ENCODE data around the gene RIMS4. TPM values are rescaled to one million over a fixed set of nuclear protein-coding genes. Genes with fewer than 3 reads are reported as not detected.

The RIMS4 gene
- total and polyA plus RNA-seq, 2 of the 13 experiments (the other 11 are each of a cell fraction or from before 2014, with no cell fraction given), result 0.01 to 0.07 TPM

GRCh38 chr20:44752099-44752931 is 58.0 kb downstream of the RIMS4 start (continued):
- 0 out of 4 replicates have a peak, but pooled peaks of 1 of the 2 experiments have one; percentile 42 for TF ChIP-seq KLF16 (CRISPR knock-in tag; IDR thresholded peaks at IDR 0.05)
- TF ChIP-seq ZNF18 (CRISPR knock-in tag; IDR thresholded peaks at IDR 0.05; ENCODE audit: insufficient replicate concordance), result no peak
- TF ChIP-seq, protein P1, sequence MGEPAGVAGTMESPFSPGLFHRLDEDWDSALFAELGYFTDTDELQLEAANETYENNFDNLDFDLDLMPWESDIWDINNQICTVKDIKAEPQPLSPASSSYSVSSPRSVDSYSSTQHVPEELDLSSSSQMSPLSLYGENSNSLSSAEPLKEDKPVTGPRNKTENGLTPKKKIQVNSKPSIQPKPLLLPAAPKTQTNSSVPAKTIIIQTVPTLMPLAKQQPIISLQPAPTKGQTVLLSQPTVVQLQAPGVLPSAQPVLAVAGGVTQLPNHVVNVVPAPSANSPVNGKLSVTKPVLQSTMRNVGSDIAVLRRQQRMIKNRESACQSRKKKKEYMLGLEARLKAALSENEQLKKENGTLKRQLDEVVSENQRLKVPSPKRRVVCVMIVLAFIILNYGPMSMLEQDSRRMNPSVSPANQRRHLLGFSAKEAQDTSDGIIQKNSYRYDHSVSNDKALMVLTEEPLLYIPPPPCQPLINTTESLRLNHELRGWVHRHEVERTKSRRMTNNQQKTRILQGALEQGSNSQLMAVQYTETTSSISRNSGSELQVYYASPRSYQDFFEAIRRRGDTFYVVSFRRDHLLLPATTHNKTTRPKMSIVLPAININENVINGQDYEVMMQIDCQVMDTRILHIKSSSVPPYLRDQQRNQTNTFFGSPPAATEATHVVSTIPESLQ (CRISPR knock-in tag; conservative IDR thresholded peaks at IDR 0.05), result no peak
- no peak for TF ChIP-seq ARHGAP35 (CRISPR knock-in tag; IDR thresholded peaks at IDR 0.05; ENCODE audit: borderline replicate concordance)
- 0 out of 2 replicates have a peak, but pooled peaks have one; percentile 21 for TF ChIP-seq ZNF34 (CRISPR knock-in tag; IDR thresholded peaks at IDR 0.05; ENCODE audit: borderline replicate concordance)
- TF ChIP-seq ZNF615 (CRISPR knock-in tag; IDR thresholded peaks at IDR 0.05; ENCODE audit: borderline replicate concordance), result no peak
- no peak for TF ChIP-seq ZNF142 (CRISPR knock-in tag; IDR thresholded peaks at IDR 0.05)
- no peak for TF ChIP-seq ZNF468 (CRISPR knock-in tag; IDR thresholded peaks at IDR 0.05)
- no peak for TF ChIP-seq ZFP37 (CRISPR knock-in tag; IDR thresholded peaks at IDR 0.05; ENCODE audit: borderline replicate concordance)
- no peak for TF ChIP-seq SMARCE1 (IDR thresholded peaks at IDR 0.05; ENCODE audit: borderline replicate concordance)
- TF ChIP-seq PHB2 (IDR thresholded peaks at IDR 0.05; ENCODE audit: partially characterized antibody), result no peak
- 0 out of 2 replicates have a peak, but pooled peaks have one; percentile 28 for TF ChIP-seq TGIF2 (CRISPR knock-in tag; IDR thresholded peaks at IDR 0.05)
- TF ChIP-seq BRCA1 (CRISPR knock-in tag; IDR thresholded peaks at IDR 0.05), result no peak
- no peak for TF ChIP-seq KLF11 (CRISPR knock-in tag; IDR thresholded peaks at IDR 0.05)
- TF ChIP-seq ADNP (CRISPR knock-in tag; IDR thresholded peaks at IDR 0.05), result no peak
- no peak for TF ChIP-seq ESRRA (CRISPR knock-in tag; IDR thresholded peaks at IDR 0.05; ENCODE audit: low read depth)
- no peak for TF ChIP-seq ZNF333 (CRISPR knock-in tag; IDR thresholded peaks at IDR 0.05; ENCODE audit: borderline replicate concordance)
- TF ChIP-seq THAP11 (CRISPR knock-in tag; IDR thresholded peaks at IDR 0.05), result peak; percentile 45; the same call in 1 of the 2 replicates
- no peak for TF ChIP-seq SIX1 (CRISPR knock-in tag; IDR thresholded peaks at IDR 0.05; ENCODE audit: borderline replicate concordance)
- TF ChIP-seq KDM5A (IDR thresholded peaks at IDR 0.05; ENCODE audit: borderline replicate concordance, low read length), result no peak
